ENCODE data around the gene ZBTB8A. TPM values are rescaled to one million over a fixed set of nuclear protein-coding genes. Genes with fewer than 3 reads are reported as not detected.
"Not testable (repeated sequence)": the region's sequence is repeated elsewhere in the genome, so short reads cannot be mapped to it uniquely, and the experiment has no call there.

ZBTB8A gene
- total RNA-seq, 4 donors from 2014 or later, result 2.4 to 6.1 (median 2.8) TPM

- Histone ChIP-seq H3K4me1 (no peaks in the 10 kb centered on the region), H3K27me3 (no peaks in the 10 kb centered on the region), H3K36me3 (no peaks in the 10 kb centered on the region), H3K9me3 (no peaks in the 10 kb centered on the region), H3K27ac (no peak overlapping the region), H3K4me3 (no peak overlapping the region)
- DNase-seq, result no peak
- TF ChIP-seq POLR2A (IDR thresholded peaks at IDR 0.05) (no peak), CTCF (IDR thresholded peaks at IDR 0.05) (no peak)
- intact Hi-C loops (cut with DNase I), result no loop called here
- WGBS, 2 donors, result 88 to 92% methylated on average over 4 of the region's 4 CpGs
Measured at GRCh38 chr1:32546611-32547010, 7.4 kb downstream of the ZBTB8A start.

GRCh38 chr1:32549616-32550015 is 10.4 kb downstream of the ZBTB8A start:
- TF ChIP-seq CTCF (IDR thresholded peaks at IDR 0.05) (no peak), POLR2A (IDR thresholded peaks at IDR 0.05) (no peak)
- Histone ChIP-seq H3K27me3 (no peaks in the 10 kb centered on the region), H3K4me1 (no peaks in the 10 kb centered on the region), H3K4me3 (no peak overlapping the region), H3K36me3 (peaks cover 0 to 2% (median 0%) of the 10 kb centered on the region in 3 donors), H3K9me3 (no peaks in the 10 kb centered on the region), H3K27ac (no peak overlapping the region)
- 74 to 90% methylated on average over 3 of the region's 3 CpGs for WGBS, 2 donors
- no peak for DNase-seq
- intact Hi-C loops (cut with DNase I), result no loop called here

DNA sequence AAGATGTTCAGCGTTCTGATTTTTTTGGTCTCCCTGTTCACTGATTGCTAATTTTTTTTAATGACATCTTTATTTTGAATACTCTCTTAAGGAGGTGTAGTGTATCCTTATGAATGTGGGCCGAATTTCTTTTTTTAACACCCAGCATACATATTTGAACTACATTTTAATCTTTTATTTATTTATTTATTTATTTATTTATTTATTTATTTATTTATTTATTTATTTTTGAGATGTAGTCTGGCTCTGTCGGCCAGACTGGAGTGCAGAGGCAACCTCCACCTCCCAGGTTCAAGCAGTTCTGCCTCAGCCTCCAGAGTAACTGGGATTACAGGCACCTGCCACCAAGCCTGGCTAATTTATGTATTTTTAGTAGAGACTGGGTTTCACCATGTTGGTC is 15.1 kb downstream of the ZBTB8A start:
- Histone ChIP-seq H3K4me3 (no peak overlapping the region), H3K27me3 (no peaks in the 10 kb centered on the region), H3K9me3 (no peaks in the 10 kb centered on the region), H3K27ac (no peak overlapping the region), H3K36me3 (peaks cover 0 to 46% (median 0%) of the 10 kb centered on the region in 3 donors), H3K4me1 (no peaks in the 10 kb centered on the region)
- WGBS, 2 donors, result 85 to 94% methylated on average over 3 of the region's 3 CpGs
- intact Hi-C loops (cut with DNase I), result no loop called here
- no peak for DNase-seq
- no peak for TF ChIP-seq POLR2A (IDR thresholded peaks at IDR 0.05)
- TF ChIP-seq CTCF (IDR thresholded peaks at IDR 0.05), result no peak

DNA sequence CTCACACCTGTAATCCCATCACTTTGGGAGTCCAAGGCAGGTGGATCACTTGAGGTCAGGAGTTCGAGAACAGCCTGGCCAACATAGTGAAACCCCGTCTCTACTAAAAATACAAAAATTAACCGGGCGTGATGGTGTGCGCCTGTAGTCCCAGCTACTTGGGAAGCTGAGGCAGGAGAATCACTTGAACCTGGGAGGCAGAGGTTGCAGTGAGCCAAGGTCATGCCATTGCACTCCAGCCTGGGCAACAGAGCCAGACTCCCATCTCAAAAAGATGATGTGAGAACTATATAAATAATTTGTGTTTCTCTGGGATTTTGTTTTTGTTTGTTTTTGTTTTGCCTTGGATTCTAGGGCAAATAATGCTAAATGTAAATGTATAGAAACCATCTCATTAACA is 17.8 kb downstream of the ZBTB8A start:
- intact Hi-C loops (cut with DNase I); H3K4me1 ChIP-seq; H3K27ac ChIP-seq; H3K4me3 ChIP-seq; H3K9me3 ChIP-seq; DNase-seq; H3K27me3 ChIP-seq: not testable (repeated sequence)
- peaks cover 0 to 70% (median 0%) of the 10 kb centered on the region in 3 donors for H3K36me3 ChIP-seq
- WGBS, 2 donors, result 98% methylated on average over 5 of the region's 5 CpGs

DNA sequence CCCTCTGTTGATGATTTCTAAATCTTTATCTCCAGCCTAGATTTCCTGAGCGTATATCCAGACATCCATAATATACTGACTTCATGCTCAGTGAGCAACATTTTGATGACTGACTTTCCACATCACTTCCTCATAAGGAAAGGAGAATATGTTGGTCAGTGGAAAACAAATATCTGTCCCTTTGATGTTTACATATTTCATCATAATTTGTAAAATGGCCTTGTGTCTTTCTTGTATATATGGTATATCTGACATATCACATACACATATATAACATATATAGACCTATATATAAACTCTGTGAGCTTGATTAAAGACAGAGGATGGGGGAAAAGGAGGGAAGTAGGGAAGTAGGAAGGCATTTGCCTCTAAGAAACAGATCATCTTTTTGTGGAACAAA is 18.6 kb downstream of the ZBTB8A start:
- peaks cover 0 to 70% (median 0%) of the 10 kb centered on the region in 3 donors for H3K36me3 ChIP-seq
- intact Hi-C loops (cut with DNase I), result no loop called here
- TF ChIP-seq CTCF (IDR thresholded peaks at IDR 0.05) (no peak), POLR2A (IDR thresholded peaks at IDR 0.05) (no peak)

GRCh38 chr1:32568929-32569328 is 29.7 kb downstream of the ZBTB8A start:
- TF ChIP-seq POLR2A (IDR thresholded peaks at IDR 0.05) (no peak), CTCF (IDR thresholded peaks at IDR 0.05) (no peak)
- intact Hi-C loops (cut with DNase I), result no loop called here
- WGBS, 2 donors, result 53 to 79% methylated on average over 2 of the region's 2 CpGs
- Histone ChIP-seq H3K27me3 (no peaks in the 10 kb centered on the region), H3K36me3 (peaks cover 0 to 6% (median 0%) of the 10 kb centered on the region in 3 donors), H3K27ac (no peak overlapping the region), H3K4me3 (no peak overlapping the region), H3K9me3 (no peaks in the 10 kb centered on the region), H3K4me1 (no peaks in the 10 kb centered on the region)
- no peak for DNase-seq

More for the DNA sequence above, 18.6 kb downstream of the ZBTB8A start:
- no peak overlapping the region for H3K4me3 ChIP-seq
- no peak overlapping the region for H3K27ac ChIP-seq
- 93 to 97% methylated on average over 1 of the region's 1 CpG for WGBS, 2 donors
- no peaks in the 10 kb centered on the region for H3K9me3 ChIP-seq
- DNase-seq, result no peak
- H3K4me1 ChIP-seq, result no peaks in the 10 kb centered on the region
- H3K27me3 ChIP-seq, result no peaks in the 10 kb centered on the region
